ENCODE data around the gene HNRNPH2.

HNRNPH2 gene

DNA sequence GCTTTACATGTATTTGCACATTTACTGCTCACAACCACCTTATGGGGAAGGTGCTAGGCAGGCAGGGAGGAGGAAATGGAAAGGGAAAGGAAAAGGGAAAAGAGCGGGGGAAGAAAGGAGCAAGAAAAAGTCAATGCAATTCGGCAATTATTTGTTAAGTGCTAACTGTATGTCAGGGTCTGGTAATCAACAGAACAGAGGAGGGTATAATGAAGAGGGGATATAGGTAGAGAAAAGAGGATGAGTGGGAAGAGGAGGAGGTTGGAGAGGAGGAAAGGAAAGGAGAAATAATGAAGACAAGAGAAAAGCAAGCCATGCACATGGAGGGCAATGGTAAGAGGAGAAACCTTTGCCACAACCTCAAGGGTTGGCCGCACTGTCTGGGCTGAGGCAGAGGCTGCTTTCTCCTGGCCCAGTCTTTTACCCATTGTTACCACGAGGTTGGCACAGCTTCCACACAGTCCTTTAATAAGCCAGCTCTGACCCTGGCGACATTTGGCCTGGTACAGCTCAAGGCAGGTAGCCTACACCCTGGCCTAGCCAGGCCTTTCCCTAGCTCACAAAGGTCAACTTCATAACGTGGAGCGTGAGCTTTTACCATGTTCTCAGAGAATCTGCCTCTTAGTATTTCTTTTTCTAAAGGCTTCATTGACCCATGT is 22.9 kb upstream of the HNRNPH2 start:
- Histone ChIP-seq H3K4me3 (ENCODE audit: low read length) (no peak overlapping the region), H3K36me3 (ENCODE audit: insufficient read depth, low read length) (no peaks in the 10 kb centered on the region), H3K9me3 (ENCODE audit: insufficient read depth, low read depth, low read length) (no peaks in the 10 kb centered on the region), H3K4me1 (ENCODE audit: insufficient read depth, low read length) (no peaks in the 10 kb centered on the region), H3K27ac (ENCODE audit: low read depth, low read length) (no peak overlapping the region), H3K27me3 (ENCODE audit: insufficient read depth, low read length) (no peaks in the 10 kb centered on the region), H3K9ac (ENCODE audit: low read depth, low read length) (no peak overlapping the region)
- 92% methylated on average over 7 of the region's 7 CpGs for WGBS

DNA sequence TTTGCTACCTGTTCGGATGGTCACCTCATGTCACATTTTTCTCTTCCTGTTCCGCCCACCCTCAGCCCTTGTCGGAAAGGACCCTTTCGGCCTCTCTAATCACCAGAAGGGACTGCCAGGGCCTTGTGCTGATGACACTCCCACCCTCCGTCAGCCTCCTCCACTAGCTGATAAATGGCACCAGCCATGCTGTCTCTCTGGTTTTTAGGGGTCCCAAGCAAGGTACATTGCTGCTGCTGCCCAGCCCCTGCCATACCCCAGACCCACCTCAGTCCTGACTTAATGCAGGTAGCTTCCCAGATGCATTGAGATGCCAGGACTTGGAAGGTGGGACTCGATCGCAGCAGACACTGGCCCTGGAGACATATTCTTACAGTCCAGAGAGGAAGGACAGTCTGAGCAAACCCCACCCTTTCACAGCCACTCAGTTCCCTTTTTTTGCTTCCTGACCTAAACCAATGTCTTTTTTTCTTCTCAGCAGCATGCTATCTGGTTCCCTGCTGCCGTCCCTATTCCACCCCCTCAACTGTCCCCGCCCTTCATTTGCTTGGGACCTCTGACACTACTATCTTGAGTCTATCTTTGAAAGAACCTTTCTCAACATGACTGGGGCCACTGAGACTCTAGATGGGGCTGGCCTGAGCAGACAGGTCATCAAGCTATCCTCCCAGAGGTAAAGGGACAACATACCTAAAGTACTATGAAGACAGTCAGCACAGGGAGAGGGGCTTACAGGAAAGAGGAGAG is 22.1 kb upstream of the HNRNPH2 start, which contains the start of gene BTK:
BTK (minus strand) TSS at position 397 of the 747 bp plus-strand sequence. CDS start 10,907 bp downstream, outside the sequence.
- H3K27ac ChIP-seq (ENCODE audit: low read depth, low read length) = no peak within 1 kb of the TSS
- no peaks in the 10 kb centered on the region for H3K4me1 ChIP-seq (ENCODE audit: insufficient read depth, low read length)
- H3K9ac ChIP-seq (ENCODE audit: low read depth, low read length) = no peak within 1 kb of the TSS
- no peaks in the 10 kb centered on the region for H3K27me3 ChIP-seq (ENCODE audit: insufficient read depth, low read length)
- H3K9me3 ChIP-seq (ENCODE audit: insufficient read depth, low read depth, low read length) = no peaks in the 10 kb centered on the region
- no peaks in the 10 kb centered on the region for H3K36me3 ChIP-seq (ENCODE audit: insufficient read depth, low read length)
- H3K4me3 ChIP-seq (ENCODE audit: low read length) = no peak within 1 kb of the TSS
- WGBS = 79% methylated on average over 9 of the region's 9 CpGs

DNA sequence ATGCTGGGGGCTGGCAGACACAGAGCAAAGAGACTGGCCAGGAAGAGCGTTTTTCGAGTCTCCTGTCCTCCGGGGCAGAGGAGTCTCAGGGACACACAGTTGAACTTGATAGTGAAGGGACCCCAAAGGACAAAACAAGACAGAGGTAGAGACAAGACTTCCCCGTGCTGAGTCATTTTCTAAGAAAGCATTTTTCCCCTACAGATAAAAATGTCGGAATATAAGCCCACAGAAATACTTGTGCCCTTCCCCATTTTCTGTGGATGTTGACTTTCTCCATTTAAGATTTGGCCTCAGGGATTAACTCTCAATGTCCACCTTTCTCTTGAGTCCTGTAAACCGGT is 21.5 kb upstream of the HNRNPH2 start:
- peaks cover 2% of the 10 kb centered on the region for H3K36me3 ChIP-seq (ENCODE audit: insufficient read depth, low read length)
- H3K9me3 ChIP-seq (ENCODE audit: insufficient read depth, low read depth, low read length) = no peaks in the 10 kb centered on the region
- WGBS = 92% methylated on average over 6 of the region's 6 CpGs
- H3K4me1 ChIP-seq (ENCODE audit: insufficient read depth, low read length) = no peaks in the 10 kb centered on the region
- no peaks in the 10 kb centered on the region for H3K27me3 ChIP-seq (ENCODE audit: insufficient read depth, low read length)
- H3K27ac ChIP-seq (ENCODE audit: low read depth, low read length) = no peak overlapping the region
- H3K4me3 ChIP-seq (ENCODE audit: low read length) = no peak overlapping the region
- H3K9ac ChIP-seq (ENCODE audit: low read depth, low read length) = no peak overlapping the region

DNA sequence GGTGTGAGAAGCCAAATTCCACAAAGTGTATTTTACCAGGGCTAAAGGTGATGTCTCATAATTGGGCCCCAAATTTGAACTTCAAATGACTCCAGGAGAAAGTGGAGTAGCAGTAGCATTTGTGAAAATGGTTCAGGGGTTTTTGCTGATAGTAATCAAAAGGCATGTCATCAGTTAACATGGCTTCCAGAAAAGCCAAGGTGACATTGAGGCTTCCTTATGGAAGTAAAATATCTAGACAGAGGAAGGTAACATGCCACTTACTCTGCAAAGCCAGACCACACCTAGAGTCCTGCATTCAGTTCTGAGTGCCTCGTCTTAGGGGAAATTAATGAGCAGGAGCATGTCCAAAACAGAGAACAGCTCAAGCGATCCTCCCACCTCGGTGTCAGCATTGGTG is 19.4 kb upstream of the HNRNPH2 start:
- Histone ChIP-seq H3K27ac (ENCODE audit: low read depth, low read length) (no peak overlapping the region), H3K9me3 (ENCODE audit: insufficient read depth, low read depth, low read length) (no peaks in the 10 kb centered on the region), H3K27me3 (ENCODE audit: insufficient read depth, low read length) (no peaks in the 10 kb centered on the region), H3K4me1 (ENCODE audit: insufficient read depth, low read length) (peaks cover 6% of the 10 kb centered on the region; the same call in 1 of the 2 replicates), H3K9ac (ENCODE audit: low read depth, low read length) (no peak overlapping the region), H3K36me3 (ENCODE audit: insufficient read depth, low read length) (peaks cover 22% of the 10 kb centered on the region), H3K4me3 (ENCODE audit: low read length) (no peak overlapping the region)
- WGBS = 100% methylated on average over 3 of the region's 3 CpGs

DNA sequence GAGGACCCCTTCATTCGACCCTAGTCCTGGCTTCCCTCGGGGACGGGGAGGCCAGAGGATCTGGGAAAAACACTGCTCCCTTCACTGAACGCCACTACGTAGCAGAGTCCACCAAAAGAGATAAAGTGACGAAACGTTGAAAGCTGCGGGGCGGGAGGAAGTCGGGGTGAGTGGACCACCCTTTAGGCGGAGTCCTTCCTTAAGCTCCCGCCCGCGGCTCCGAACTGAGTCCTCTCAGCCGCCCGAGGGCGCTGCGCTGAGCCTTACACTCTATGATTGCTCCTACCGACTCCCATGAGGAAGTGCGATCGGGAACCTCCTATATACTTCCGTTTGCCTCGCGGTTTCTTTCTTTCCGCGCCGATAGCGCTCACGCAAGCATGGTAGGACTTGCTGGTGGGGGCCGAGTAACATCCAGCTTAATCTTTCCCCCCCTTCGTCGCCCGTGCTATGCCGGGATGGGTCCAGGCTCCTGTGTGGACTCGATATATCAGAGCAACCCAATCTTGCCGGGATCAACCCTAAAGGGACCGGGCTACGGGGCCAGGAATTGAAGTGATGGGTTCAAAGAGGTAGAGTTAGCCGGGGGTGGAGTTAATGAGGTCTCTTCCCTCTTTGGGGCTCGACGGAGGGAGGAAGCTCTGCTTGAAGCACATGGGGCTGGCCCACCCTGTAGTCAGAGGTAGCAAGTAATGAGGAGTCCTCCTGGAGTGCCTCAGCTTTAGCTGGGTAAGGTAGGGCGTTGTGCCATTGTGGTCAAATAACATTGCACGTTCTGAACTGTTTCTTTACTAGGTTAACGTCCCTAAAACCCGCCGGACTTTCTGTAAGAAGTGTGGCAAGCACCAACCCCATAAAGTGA is 17.1 kb upstream of the HNRNPH2 start, which contains the start of gene RPL36A:
RPL36A (plus strand) TSS at position 348 of the 862 bp plus-strand sequence; CDS start at position 381, 33 bp downstream.
- Histone ChIP-seq H3K9ac (ENCODE audit: low read depth, low read length) (peak within 1 kb of the TSS; percentile 100), H3K9me3 (ENCODE audit: insufficient read depth, low read depth, low read length) (no peaks in the 10 kb centered on the region), H3K4me1 (ENCODE audit: insufficient read depth, low read length) (peaks cover 6% of the 10 kb centered on the region; the same call in 1 of the 2 replicates), H3K27ac (ENCODE audit: low read depth, low read length) (peak within 1 kb of the TSS; percentile 95), H3K27me3 (ENCODE audit: insufficient read depth, low read length) (no peaks in the 10 kb centered on the region), H3K4me3 (ENCODE audit: low read length) (peak within 1 kb of the TSS; percentile 97), H3K36me3 (ENCODE audit: insufficient read depth, low read length) (peaks cover 41% of the 10 kb centered on the region)
- 0% methylated on average over 47 of the region's 47 CpGs for WGBS

DNA sequence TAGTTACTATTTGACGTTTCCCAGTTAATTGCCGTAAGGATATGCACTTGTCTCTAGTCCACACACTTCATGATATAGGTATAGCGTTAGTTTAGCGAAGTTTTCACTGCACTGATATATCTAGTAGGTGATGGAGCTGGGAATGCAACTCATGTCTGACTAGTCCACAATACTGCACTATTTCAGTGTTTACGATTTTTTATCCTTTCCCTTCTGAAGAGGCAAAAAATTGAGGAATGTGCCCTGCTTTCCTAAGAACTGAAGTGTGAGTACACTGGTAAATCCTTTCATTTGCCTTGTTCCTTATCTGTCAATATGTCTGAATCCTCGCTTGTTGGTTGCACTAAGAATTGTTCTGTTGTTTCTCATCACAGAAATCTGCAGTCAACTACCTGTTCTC is 16.2 kb upstream of the HNRNPH2 start:
- no peaks in the 10 kb centered on the region for H3K9me3 ChIP-seq (ENCODE audit: insufficient read depth, low read depth, low read length)
- WGBS = 51% methylated on average over 4 of the region's 6 CpGs
- peak overlapping the region; percentile 95 for H3K27ac ChIP-seq (ENCODE audit: low read depth, low read length)
- H3K4me3 ChIP-seq (ENCODE audit: low read length) = peak overlapping the region; percentile 97
- H3K36me3 ChIP-seq (ENCODE audit: insufficient read depth, low read length) = peaks cover 47% of the 10 kb centered on the region
- H3K27me3 ChIP-seq (ENCODE audit: insufficient read depth, low read length) = no peaks in the 10 kb centered on the region
- H3K4me1 ChIP-seq (ENCODE audit: insufficient read depth, low read length) = peaks cover 6% of the 10 kb centered on the region; the same call in 1 of the 2 replicates
- peak overlapping the region; percentile 100 for H3K9ac ChIP-seq (ENCODE audit: low read depth, low read length)

DNA sequence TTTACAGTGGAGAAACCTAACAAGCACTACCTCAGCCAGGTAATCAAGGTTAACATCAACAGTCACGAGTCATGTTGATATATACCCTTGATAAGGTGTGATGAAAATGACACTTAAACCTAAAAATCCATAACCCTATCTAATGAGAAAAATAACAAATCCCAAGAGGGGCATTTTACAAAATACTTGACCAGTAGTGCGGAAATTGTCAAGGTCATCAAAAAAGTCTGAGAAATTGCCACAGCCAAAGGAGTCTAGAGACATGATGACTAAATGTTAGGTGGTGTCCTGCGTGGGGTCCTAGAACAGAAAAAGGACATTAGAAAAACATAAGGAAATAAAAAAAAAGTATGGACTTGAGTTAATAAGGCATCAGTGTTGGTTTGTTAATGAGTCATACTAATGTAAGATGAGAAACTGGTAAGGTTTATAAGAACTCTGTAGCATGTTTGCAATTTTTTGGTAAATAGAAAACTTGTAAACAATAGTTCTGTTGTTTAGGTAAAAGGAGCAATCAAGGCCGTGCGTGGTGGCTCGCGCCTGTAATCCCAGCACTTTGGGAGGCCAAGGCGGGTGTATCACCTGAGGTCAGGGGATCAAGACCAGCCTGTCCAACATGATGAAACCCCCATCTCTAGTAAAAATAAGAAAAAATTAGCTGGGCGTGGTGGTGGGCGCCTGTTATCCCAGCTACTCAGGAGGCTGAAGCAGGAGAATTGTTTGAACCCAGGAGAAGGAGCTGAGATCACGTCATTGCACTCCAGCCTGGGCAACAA is 14.3 kb upstream of the HNRNPH2 start:
- peak overlapping the region; percentile 18; the same call in 1 of the 2 replicates for H3K4me3 ChIP-seq (ENCODE audit: low read length)
- 93% methylated on average over 9 of the region's 11 CpGs for WGBS
- H3K36me3 ChIP-seq (ENCODE audit: insufficient read depth, low read length) = peaks cover 47% of the 10 kb centered on the region
- H3K27me3 ChIP-seq (ENCODE audit: insufficient read depth, low read length) = no peaks in the 10 kb centered on the region
- H3K9me3 ChIP-seq (ENCODE audit: insufficient read depth, low read depth, low read length) = no peaks in the 10 kb centered on the region
- H3K9ac ChIP-seq (ENCODE audit: low read depth, low read length) = peak overlapping the region; percentile 36; the same call in 1 of the 2 replicates
- H3K4me1 ChIP-seq (ENCODE audit: insufficient read depth, low read length) = peaks cover 6% of the 10 kb centered on the region; the same call in 1 of the 2 replicates
- H3K27ac ChIP-seq (ENCODE audit: low read depth, low read length) = peak overlapping the region; percentile 52; the same call in 1 of the 2 replicates

DNA sequence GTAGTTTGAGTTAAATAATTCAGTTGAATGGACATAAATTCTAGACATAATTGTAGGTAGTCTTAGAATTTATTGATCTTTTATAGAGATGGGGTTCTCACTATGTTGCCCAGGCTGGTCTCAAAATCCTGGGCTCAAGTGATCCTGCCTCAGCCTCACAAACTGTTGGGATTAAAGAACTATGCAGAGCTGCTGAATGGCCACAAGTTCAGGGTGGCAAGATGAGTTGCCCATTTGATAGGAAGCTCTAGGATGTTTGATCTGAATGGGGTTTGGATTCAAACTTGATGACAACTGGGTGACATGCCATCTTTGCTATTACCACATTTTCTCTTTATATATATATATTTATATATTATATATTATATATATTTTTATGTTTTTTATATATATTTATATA is 13.7 kb upstream of the HNRNPH2 start:
- Histone ChIP-seq H3K27ac (ENCODE audit: low read depth, low read length) (no peak overlapping the region), H3K36me3 (ENCODE audit: insufficient read depth, low read length) (peaks cover 47% of the 10 kb centered on the region), H3K27me3 (ENCODE audit: insufficient read depth, low read length) (no peaks in the 10 kb centered on the region)

DNA sequence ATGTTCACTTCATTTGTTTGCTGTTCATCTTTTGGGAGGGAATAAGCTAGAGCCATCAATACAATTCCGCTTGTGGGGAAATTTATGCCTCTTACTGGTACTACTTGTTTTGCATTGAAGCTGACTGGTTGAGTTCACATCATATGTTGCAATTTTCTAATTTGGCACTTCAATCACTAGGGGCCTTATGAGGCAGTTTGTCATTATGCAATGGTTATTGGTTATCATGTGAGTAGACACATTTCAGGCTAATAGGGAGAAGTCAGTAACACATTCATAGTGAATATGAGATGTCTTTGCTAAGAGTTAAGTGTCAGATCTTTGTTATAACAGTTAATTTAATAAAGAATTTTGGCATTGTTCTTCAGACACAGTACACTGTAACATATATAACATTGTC is 12.2 kb upstream of the HNRNPH2 start:
- no peaks in the 10 kb centered on the region for H3K9me3 ChIP-seq (ENCODE audit: insufficient read depth, low read depth, low read length)
- H3K27ac ChIP-seq (ENCODE audit: low read depth, low read length) = no peak overlapping the region
- 92% methylated on average over 1 of the region's 1 CpG for WGBS
- H3K4me3 ChIP-seq (ENCODE audit: low read length) = no peak overlapping the region
- H3K27me3 ChIP-seq (ENCODE audit: insufficient read depth, low read length) = no peaks in the 10 kb centered on the region
- peaks cover 6% of the 10 kb centered on the region; the same call in 1 of the 2 replicates for H3K4me1 ChIP-seq (ENCODE audit: insufficient read depth, low read length)
- peaks cover 58% of the 10 kb centered on the region for H3K36me3 ChIP-seq (ENCODE audit: insufficient read depth, low read length)
- H3K9ac ChIP-seq (ENCODE audit: low read depth, low read length) = no peak overlapping the region

More for the DNA sequence above, 13.7 kb upstream of the HNRNPH2 start:
- Histone ChIP-seq H3K4me3 (ENCODE audit: low read length) (no peak overlapping the region), H3K9ac (ENCODE audit: low read depth, low read length) (no peak overlapping the region), H3K9me3 (ENCODE audit: insufficient read depth, low read depth, low read length) (no peaks in the 10 kb centered on the region), H3K4me1 (ENCODE audit: insufficient read depth, low read length) (peaks cover 6% of the 10 kb centered on the region; the same call in 1 of the 2 replicates)

DNA sequence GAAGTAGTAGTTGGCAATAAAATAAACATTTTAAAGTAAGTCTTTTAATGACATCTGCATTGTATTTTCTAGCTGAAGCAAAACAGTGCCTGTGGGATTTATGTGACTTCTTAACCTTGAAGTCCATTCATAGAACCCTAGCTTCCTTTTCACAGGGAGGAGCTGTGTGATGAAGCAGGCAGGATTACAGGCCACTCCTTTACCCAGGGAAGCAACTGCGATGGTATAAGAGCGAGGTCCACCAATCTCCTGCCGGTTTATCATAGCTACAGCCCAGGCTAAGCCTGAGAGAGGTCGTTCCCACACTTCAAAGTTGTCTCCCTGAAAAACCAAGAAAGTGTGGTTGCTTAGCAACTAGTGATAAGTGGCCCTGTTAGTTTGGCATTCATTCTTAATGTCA is 10.2 kb upstream of the HNRNPH2 start:
- no peak overlapping the region for H3K27ac ChIP-seq (ENCODE audit: low read depth, low read length)
- H3K4me3 ChIP-seq (ENCODE audit: low read length) = no peak overlapping the region

More for the DNA sequence above, 10.2 kb upstream of the HNRNPH2 start:
- Histone ChIP-seq H3K4me1 (ENCODE audit: insufficient read depth, low read length) (no peaks in the 10 kb centered on the region), H3K27me3 (ENCODE audit: insufficient read depth, low read length) (no peaks in the 10 kb centered on the region), H3K9ac (ENCODE audit: low read depth, low read length) (no peak overlapping the region), H3K36me3 (ENCODE audit: insufficient read depth, low read length) (peaks cover 58% of the 10 kb centered on the region), H3K9me3 (ENCODE audit: insufficient read depth, low read depth, low read length) (no peaks in the 10 kb centered on the region)
- WGBS = 63% methylated on average over 4 of the region's 4 CpGs
